GM12891 (cell line): ENCODE data around the gene NFKB1.

Experiments used
- POLR2A ChIP-seq: IDR thresholded peaks from 2 replicates; pipeline ENCODE4 v1.6.1; 2011; ENCODE audit warnings: low read depth, low read length, control low read depth
- POLR2AphosphoS5 ChIP-seq: IDR thresholded peaks from 2 replicates; pipeline ENCODE4 v1.6.1; 2011; ENCODE audit warnings: low read depth, low read length, control low read depth
- POU2F2 ChIP-seq: IDR thresholded peaks from 2 replicates; pipeline ENCODE4 v1.6.1; 2011; ENCODE audit warnings: low read depth, mild to moderate bottlenecking, control low read depth, low read length, moderate library complexity
- TAF1 ChIP-seq: IDR thresholded peaks from 2 replicates; pipeline ENCODE4 v1.6.1; 2011; ENCODE audit warnings: low read depth, low read length, control low read depth

GRCh38 chr4:102530986-102531385, 29.8 kb downstream of the NFKB1 start:
- TF ChIP-seq POLR2AphosphoS5 (no peak), POLR2A (no peak), TAF1 (no peak), POU2F2 (no peak)
